GM21737 (cell line): ENCODE results near the gene RLF.

Experiments
- ATAC-seq: cut with Tn5 transposase; IDR thresholded peaks from one replicate; pipeline ENCODE4 v1.9.1; 2021; ENCODE audit warnings: mild to moderate bottlenecking, moderate library complexity; ENCODE audit not compliant: unreplicated experiment

The RLF gene

DNA sequence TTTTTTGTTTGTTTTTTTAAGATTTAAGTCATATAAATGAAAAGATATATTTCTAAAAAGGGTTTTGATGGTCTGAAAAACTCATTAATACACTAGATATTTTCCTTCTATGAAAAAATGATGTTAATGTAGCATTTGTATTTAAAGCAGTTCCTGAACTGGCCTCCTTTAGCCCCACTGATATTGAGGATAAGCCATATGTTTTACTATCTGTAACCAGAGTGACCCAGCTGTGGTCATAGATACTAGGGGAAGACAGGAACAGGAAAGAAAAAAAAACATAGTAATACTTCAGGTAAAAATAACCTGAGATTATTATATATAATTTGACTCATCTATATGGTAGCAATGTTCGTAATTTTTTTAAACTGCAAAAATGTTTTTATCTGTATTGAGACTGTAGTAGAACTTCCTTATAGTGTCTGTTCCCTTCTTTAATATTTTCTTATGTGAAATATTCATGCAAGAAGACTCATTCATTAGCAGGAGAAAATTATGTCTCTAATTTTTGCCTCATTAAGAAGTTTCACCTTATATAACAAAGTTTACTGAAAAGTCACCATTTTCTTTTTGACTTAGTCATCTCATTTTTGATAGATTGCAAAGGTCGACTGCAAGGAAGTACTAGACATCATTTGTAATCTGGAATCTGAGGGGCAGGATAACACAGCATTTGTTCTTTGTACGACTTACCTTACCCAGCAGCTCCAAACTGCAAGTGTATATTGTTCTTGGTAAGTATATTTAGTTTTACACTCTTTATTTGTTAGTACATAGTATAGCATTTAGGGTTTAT, 61.0 kb downstream of the RLF start:
- no peak for ATAC-seq

DNA sequence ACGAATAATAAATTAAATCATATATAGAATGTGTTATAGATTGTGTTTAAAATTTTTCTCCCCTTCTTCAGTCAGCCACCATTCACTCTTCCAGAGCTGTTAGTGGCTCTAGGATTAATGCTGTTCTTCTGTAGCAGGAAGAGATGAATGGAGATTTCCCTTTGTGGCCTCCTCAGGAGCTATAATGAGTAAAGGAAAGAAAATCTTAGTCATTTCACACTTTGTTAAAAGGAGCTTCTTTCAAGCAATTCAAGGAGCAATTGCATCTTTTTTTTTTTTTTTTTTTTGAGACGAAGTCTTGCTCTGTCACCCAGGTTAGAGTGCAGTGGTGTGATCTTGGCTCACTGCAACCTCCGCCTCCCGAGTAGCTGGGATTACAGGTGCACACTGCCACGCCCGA, 62.9 kb downstream of the RLF start:
- ATAC-seq: no peak

DNA sequence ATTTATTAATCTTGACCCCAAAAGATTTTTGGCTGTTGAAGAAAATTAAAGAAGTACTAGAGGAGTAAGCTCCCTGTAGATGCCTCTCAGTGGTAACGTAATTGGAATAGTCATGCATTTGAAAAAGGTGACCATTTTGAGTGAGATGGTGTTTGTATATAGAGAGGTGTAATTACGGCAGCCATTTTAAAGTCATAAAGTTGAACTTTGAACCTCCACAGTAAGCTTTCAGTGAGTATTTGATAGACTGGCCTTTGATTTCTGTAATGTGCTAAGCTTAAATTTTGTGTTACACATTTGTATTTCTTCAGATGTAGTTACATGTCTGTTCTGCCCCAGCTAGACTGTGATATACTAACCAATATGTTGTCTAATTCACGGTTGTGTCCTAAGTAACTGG, 65.0 kb downstream of the RLF start:
- ATAC-seq: no peak

DNA sequence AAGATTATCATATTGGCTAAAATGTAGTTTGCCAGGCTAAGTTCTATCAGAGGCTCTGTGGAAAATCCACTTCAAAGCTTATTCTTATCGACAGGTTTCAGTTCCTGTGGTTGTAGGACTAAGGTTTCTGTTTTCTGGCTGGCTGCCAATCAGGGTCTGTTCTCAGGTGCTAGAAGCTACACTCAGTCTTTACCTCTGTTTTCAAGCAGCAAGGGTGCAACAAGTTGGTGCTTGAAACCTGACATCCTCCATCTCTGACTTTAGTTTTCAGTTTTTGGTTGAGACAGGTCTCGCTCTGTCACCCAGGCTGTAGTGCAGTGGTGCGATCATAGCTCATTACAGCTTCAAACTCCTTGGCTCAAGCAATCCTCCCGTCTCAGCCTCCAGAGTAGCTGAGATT, 71.3 kb downstream of the RLF start:
- peak; percentile 78 for ATAC-seq

DNA sequence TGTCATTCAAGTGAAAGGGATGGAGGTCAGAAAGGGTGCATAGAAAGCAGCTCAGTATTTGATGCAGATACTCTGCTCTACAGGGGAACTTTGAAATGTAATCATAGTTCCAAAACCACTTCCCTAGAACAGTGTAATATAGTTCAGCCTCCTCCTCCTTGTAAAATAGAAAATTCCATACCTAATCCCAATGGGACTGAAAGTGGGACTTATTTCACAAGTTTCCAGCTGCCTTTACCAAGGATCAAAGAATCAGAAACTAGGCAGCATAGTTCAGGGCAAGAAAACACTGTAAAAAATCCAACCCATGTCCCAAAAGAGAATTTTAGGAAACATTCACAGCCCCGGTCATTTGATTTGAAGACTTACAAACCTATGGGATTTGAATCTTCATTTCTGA, 78.4 kb downstream of the RLF start:
- no peak for ATAC-seq

DNA sequence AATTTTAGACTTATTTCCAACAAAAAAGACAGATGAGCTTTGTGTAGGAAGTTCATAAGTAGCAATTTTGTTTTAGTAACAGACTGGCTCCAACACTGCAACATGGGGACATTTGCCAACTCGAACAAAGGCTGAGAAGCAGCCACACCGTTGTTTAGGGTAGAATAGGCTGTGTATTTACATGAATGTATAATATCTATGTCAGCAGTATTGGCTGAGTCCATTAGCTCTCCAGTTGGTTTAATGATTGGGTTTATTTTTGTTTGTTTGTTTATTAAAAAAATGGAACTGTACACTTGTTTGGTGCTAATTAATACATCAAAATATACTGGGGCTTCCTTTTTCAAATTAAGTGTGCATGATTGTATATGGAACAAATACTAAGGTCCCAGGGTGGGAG, 79.2 kb downstream of the RLF start:
- ATAC-seq: no peak

DNA sequence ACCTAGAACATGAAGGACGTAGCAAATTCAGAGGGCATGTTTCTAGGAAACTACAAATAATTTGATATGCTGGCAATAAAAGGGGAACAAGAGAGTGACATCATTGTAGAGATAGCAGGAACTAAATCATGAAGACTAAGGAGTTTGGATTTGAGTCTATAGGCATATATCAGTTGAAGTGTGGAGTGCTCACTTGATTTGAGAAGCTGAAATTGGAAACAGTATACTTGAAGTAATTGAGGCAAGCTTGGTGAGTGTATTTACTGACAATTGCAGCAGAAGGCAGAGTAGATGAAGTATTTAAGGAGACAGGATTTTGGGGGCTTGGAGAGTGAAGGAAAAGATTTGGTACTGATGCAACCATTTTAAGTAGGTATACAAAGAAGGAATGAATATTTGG, 80.2 kb downstream of the RLF start:
- no peak for ATAC-seq

DNA sequence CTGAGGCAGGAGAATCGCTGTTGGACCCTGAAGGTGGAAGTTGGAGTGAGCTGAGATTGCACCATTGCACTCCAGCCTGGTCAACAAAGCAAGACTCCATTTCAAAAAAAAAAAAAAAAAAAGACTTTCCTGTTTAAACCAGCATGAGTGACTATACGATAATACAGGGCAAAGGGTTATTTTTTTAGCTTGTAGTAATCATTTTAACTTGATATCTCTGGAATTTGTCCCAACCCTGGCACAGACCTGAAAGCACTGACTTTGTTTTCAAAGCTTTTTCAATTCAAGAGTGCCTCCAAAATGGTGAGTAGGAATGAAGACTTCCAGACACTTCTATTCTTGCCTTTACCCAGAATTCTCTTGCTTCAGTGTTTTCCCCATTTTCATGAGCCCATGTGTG, 82.2 kb downstream of the RLF start:
- no peak for ATAC-seq

DNA sequence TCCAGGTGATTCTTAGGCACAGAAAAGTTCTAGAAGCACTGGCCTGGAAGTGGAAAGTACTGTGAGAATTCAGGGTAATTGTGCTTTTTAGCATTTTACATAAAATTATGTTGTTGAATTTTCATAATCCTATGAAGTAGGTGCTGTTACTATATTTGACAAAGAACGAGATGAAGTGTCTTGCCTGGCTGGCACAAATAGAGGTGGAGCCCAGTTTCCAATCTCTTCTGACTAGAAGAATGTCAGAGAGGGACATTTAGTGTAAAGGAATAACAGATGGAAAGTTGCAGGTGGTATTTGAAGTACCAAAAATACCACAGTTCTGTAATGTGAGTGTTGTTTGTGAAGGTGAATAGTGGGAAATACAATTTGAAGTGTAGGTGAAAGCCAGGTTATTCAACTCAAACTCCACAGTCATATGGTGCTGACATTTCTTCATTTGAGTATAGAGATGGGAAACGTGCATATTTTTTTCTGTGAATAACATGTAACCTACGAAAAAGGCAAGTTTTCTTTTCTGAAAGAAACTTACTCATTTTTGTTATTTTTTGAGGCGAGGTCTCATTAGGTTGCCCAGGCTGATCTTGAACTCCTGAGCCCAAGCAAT, 83.1 kb downstream of the RLF start:
- no peak for ATAC-seq

DNA sequence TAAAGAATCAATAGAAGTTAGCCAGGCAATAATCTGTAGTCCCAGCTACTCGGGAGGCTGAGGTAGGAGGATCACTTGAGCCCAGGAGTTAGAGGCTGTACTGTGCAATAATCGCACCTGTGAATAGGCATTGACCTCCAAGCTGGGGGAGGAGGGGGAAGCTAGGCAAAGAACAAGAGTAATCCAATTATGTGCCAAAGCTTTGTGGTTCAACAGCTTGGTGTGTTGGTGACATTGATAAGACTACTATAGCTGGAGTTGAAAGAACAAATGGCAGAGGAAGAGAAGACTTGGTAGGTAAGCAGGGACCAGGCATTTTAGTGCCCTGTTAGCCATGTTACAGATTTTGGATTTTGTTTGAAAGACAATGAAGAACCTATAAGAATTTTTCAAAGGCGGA, 84.5 kb downstream of the RLF start:
- no peak for ATAC-seq

DNA sequence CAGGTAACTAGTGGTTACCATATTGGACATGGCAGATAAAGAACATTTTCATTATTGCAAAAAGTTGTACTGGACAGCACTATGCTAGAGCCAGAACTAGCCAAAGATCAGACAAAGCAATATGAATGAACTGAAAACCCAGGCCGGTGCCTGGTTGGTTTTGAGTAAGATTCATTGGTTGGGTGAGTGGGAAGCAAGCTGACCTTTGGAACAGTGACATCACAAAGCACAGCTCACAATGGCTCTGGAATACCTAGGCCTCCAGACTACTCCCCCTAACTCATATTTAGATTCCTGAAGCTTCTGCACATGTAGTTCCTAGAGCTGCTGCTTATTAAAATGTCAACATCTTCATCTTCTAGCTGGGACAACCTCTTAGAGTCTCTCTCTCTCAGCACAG, 86.5 kb downstream of the RLF start, which contains the start of gene TMCO2:
TMCO2 (plus strand) TSS at position 283 of the 400 bp plus-strand sequence; CDS start at position 340, 57 bp downstream.
- ATAC-seq: no peak

DNA sequence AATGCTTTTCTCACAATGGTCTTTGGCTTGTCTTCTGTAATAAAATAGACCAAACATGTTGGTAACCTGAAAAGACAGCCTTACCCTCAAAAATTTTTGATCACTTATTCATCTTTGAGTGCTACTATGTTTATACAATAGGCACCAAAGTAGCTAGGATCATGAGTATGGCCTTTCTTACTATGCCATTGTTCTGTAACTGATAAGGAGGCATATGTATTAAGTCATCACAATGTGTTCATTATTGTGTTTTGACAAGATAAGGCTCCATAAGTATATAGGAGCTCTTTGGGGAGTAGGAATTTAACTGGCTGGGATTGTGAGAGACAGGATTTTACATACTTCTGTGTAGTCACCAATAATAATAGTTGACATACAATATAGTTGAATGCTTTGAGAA, 87.2 kb downstream of the RLF start:
- no peak for ATAC-seq

DNA sequence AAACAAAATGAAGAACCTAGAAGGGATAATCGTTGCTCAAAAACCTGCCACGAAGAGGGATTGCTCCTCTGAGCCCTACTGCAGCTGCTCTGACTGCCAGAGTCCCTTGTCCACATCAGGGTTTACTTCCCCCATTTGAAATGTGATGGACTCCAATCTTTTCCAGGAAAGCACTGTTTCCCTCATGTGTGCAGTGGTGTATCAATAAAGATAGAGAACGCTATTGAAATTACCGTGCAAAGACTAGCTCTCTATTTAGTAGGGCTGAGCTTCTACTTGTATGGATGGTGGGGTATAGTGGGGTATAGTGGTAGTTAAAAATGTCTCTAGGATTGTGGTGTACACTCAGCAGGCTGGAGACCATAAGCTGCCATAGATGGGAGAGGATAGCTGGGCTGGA, 90.3 kb downstream of the RLF start:
- ATAC-seq: no peak

DNA sequence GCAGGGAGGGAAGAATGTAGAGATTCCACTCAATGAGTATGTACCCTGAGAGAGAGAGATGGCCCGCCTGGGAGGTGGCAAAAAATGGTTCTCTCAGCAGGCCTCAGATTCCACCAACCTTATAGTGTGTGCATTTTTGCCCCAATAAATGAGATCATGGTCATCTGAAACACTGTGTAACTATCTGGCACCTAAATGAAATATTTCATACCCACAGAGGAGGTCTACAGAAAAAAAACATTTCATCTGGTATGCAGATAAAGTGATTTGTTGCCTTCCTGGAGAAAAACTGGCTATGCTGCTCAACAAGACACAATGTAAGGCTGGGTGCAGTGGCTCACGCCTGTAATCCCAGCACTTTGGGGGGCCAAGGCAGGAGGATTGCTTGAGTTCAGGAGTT, 91.4 kb downstream of the RLF start:
- ATAC-seq: no peak

DNA sequence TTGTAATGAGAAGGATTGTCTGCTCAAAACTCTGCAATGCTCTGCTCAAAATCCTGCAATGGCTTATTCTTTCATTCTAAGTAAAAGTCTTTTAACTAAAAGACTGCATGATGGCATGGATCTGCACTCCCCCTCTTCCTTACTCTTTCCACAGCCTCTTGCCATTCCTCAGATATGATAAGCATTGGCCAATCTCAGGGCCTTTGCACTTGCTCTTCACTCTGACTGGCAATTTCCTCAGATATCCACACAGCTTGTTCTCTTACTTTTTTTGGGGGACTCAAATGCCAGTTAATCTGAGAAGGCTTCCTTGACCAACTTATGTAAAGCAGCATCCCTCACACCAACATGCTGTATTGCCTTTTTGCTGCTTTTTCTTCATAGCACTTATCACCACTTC, 94.0 kb downstream of the RLF start:
- no peak for ATAC-seq

DNA sequence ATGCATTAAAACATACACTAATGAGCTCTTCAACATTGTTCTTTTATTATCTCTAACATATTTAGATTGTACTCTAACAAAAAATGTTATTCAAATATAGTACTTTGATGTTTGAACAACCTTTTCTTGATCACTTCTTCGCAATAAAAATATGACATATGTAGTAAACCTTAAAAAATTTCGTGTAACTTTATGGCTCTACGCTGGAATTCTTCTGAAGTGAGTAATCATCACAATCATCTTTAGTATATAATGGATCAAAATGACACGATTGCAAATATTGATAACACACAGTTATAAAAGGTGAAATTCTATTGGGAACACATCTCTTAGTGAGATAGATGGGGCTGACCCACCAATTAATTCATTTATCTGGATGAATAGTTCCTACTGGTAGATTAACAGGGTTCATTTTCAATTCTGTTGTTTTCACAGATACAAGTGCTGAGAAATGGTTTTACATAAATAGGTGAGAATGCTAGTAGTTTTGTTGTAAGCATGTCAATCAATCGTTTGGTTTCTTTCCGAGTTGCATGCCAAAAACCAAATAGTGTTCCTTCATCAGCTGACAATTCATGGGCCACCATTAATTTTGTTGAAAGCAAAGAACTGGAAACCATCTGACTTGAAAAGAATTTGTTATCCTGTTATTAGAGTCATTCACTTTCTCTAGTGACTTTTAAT, 95.4 kb downstream of the RLF start:
- ATAC-seq: no peak

DNA sequence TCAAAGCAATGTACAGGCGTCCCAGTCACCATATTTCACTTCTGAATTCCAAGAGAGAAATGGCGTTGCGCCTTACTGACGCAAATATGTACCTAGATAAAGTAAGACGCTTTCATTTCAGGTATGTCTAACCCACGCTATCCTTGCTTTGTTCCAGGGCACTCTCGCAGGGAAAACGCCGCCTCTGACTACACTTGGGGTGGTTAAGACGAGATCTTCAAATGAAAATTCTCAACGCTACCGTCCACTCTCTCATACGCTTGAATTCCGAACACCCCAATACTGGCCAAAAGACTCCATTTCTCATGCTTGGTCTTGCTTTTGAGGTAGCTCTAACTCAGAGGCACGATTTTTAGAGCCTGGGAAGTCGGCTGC, 96.1 kb downstream of the RLF start:
- peak; percentile 12 for ATAC-seq

DNA sequence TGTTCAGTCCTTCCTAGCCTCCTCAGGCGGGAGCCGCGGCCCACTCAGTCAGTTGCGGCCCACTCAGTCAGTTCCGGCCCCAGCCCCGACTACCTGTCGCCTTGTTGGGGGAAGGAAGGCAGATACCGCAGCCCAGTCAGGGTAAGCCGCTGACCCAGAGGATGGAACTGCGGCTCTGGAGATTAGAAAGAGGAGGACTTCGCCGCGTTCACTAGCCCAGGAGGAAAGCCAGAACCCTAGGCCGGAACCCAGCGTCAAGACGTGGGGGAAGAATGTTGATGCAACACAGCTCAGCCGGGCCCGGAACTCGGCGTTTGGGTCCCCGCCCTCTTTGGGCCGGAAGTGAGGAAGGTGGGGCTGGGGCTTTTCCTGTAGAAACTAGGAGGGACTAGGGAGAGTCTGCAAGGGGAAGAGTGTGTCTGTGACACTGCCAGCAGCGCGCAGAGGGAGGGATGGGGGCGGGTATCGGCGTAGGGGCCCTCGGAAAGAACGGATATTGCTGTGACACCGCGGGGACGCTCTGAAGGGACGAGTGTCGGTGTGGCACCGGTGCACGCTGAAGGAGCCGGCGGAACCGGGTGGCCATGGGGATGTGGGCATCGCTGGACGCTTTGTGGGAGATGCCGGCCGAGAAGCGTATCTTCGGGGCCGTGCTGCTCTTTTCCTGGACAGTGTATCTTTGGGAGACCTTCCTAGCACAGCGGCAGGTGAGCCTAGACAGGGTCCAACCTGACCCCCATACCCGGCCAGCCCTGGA, 96.7 kb downstream of the RLF start, which contains the start of gene ZMPSTE24:
ZMPSTE24 (plus strand) TSS at position 549 of the 757 bp plus-strand sequence; CDS start at position 585, 36 bp downstream.
- peak; percentile 90 for ATAC-seq

DNA sequence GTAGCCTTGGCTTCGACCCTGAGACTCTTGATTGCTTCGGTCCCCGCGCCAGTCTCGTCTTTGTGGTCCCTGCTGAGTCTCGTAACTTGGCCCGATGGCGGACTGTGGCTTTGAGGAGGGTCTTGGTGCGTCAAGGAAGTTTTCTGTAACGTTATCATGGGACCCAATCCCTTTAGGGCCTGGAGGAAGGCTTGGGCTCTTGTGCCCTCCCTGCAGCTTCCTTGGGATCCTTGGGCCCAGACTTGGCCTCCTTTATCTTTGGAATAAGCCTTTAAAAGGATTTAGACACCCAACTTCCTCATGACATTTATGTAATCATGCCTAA, 97.2 kb downstream of the RLF start:
- ATAC-seq: peak; percentile 4

DNA sequence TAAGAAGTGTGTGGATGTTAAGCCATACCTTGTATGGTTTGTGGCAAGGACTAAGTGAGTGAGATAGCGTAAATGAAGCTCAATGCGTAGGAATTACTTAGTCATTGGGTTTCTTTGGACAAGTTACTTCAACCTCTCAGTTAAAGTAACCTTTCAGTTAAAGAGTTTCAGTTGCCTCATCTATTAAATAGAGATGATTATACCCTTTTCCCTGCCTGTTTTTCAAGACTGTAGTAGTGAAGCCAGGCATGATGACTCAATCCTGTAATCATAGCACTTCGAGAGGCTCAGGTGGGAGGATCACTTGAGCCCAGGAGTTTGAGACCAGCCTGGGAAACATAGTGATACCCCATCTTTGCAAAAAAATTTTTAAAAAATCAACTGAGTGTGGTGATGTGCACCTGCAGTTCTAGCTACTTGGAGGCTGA, 103.2 kb downstream of the RLF start:
- no peak for ATAC-seq

DNA sequence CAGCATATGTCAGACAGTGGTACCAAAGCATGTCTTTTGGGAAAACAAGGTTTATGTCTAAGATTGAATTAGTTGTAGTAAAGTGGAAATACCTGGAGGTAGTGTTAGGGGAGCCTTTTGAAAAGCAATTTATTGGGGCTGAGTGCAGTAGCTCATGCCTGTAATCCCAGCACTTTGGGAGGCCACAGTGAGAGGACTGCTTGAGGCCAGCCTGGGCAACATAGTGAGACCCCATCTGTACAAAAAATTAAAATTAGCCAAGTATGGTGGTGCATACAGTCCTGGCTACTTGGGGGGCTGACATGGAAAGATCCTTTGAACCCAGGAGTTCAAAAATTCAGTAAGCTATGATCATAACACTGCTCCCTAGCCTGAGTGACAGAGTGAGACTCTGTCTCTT, 104.1 kb downstream of the RLF start:
- no peak for ATAC-seq
